AG04450 (cell line): ENCODE data around the gene AQP6. TPM values are rescaled to one million over a fixed set of nuclear protein-coding genes. Genes with fewer than 3 reads are reported as not detected.

Experiments used
- CTCF ChIA-PET: fragments of 300-600, 350-600 bp; formaldehyde crosslinking; extraction: SDS; loops from one replicate; lab custom pipeline; 2022; ENCODE audit warnings: antibody characterized with exemption, inconsistent platforms; lab: Charles Lee
- POLR2A ChIA-PET: fragments of 350-600 bp; formaldehyde crosslinking; extraction: SDS; loops from one replicate; lab custom pipeline; 2021; ENCODE audit warnings: antibody characterized with exemption, inconsistent platforms; lab: Yijun Ruan, JAX
- DNase-seq: peaks from one replicate; pipeline ENCODE4 v3.0.0-alpha.2; 2011; ENCODE audit warnings: low read depth, low spot score
- H3K27ac ChIP-seq: one replicate; pipeline ENCODE4 v1.5.1; 2012; ENCODE audit warnings: low read depth, low read length, control low read depth
- H3K27me3 ChIP-seq: one replicate; pipeline ENCODE4 v1.6.0; 2012; ENCODE audit warnings: low read length; ENCODE audit not compliant: control insufficient read depth, insufficient read depth
- H3K4me3 ChIP-seq: 2 replicates; pipeline ENCODE4 v1.5.1; 2011; ENCODE audit warnings: mild to moderate bottlenecking, low read depth, low read length, control low read depth
- H3K9me3 ChIP-seq: 2 replicates; pipeline ENCODE4 v1.5.1; 2012; ENCODE audit warnings: low read length; ENCODE audit not compliant: control insufficient read depth, insufficient read depth
- CTCF ChIP-seq: IDR thresholded peaks from 2 replicates; pipeline ENCODE4 v1.5.1; 2011; ENCODE audit warnings: low read depth, low read length, control low read depth, inconsistent platforms
- polyA plus RNA-seq: library from polyadenylated mRNA; depleted of rRNA; stranded (reverse); fragments of >200 nt; gene quantifications from 2 replicates; pipeline ENCODE4 v1.2.3, GENCODE V29; 2011

AQP6 gene
- polyA plus RNA-seq, 1 experiment: not detected

- CTCF ChIA-PET: interaction anchor here (0.9 to 1.4 kb wide), 8 partner anchors 13 to 632 kb away, joined by 3 to 7 read pairs (median 4); no protein-coding TSS in a partner anchor
- no peak overlapping the region for H3K4me3 ChIP-seq
- no peaks in the 10 kb centered on the region for H3K9me3 ChIP-seq
- H3K27me3 ChIP-seq: no peaks in the 10 kb centered on the region
- POLR2A ChIA-PET: no interaction called here
- TF ChIP-seq CTCF: no peak
- no peak for DNase-seq
- H3K27ac ChIP-seq: no peak overlapping the region
Observed at GRCh38 chr12:49990273-49990672, 17.5 kb downstream of the AQP6 start.

DNA sequence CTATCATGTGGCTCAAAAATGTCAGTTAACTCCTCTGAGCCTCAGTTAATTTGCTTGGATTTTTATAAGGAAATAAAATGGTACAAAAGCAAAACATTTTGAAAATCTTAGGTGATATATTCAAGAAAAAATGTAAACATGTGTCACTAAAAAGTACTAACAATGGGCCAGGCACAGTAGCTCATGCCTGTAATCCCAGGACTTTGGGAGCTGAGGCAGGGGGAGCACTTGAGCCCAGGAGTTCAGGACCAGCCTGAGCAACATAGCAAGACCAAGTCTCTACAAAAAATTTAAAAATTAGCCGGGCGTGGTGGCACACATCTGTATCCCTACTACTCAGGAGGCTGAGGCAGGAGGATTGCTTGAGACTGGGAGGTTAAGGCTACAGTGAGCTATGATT lies 25.7 kb downstream of the AQP6 start:
- POLR2A ChIA-PET: no interaction called here
- DNase-seq: no peak

DNA sequence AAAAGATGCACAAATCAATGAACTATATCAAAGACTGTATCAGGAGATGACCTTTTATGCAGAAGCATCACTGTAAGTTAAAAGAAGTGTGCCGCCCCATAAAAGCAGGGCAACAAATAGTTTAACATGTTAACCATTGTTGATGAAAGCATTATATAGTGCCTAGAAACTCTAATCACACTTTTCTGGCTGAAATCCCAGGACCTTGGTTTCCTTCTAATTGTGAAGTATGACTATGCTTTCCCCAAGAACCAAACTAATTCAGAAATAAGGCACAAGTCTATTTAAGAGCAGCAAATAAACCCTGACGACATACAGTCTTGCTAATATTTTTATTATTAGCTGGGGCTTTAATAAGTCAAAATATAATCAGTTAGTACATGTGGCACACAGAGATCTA lies 30.8 kb downstream of the AQP6 start:
- H3K27ac ChIP-seq: no peak overlapping the region
- no peaks in the 10 kb centered on the region for H3K27me3 ChIP-seq
- no peak for TF ChIP-seq CTCF
- no peak for DNase-seq
- POLR2A ChIA-PET: no interaction called here
- H3K9me3 ChIP-seq: no peaks in the 10 kb centered on the region
- H3K4me3 ChIP-seq: no peak overlapping the region
- CTCF ChIA-PET: interaction anchor here (0.8 to 2.9 kb wide), 6 partner anchors 13 to 67 kb away, joined by 3 to 11 read pairs (median 4); no protein-coding TSS in a partner anchor

More for the DNA sequence above, 25.7 kb downstream of the AQP6 start:
- H3K27ac ChIP-seq: no peak overlapping the region
- TF ChIP-seq CTCF: peak; percentile 30
- H3K4me3 ChIP-seq: no peak overlapping the region
- CTCF ChIA-PET: interaction anchor here (0.6 to 1.2 kb wide), 6 partner anchors 9 to 72 kb away, joined by 3 to 4 read pairs (median 3); no protein-coding TSS in a partner anchor
- no peaks in the 10 kb centered on the region for H3K27me3 ChIP-seq
- no peaks in the 10 kb centered on the region for H3K9me3 ChIP-seq

GRCh38 chr12:50004696-50005095 lies 31.9 kb downstream of the AQP6 start:
- no peaks in the 10 kb centered on the region for H3K9me3 ChIP-seq

More at GRCh38 chr12:50004696-50005095, 31.9 kb downstream of the AQP6 start:
- H3K27me3 ChIP-seq: no peaks in the 10 kb centered on the region
- no peak for DNase-seq
- H3K4me3 ChIP-seq: no peak overlapping the region
- TF ChIP-seq CTCF: no peak
- H3K27ac ChIP-seq: no peak overlapping the region
- ChIA-PET POLR2A (no interaction called here), CTCF (interaction anchor here (0.5 to 3.6 kb wide), 5 partner anchors 34 to 263 kb away, joined by 3 to 15 read pairs (median 11); partner anchors contain the start of gene TMBIM6)
